HepG2 (cell line): ENCODE results near the gene IL6ST. TPM values are rescaled to one million over a fixed set of nuclear protein-coding genes. Genes with fewer than 3 reads are reported as not detected.

Experiments
- ATAC-seq: fragments of 200-7000 bp; cut with Tn5 transposase; 3 replicates; pipeline ENCODE4 v1.9.1; 2020; ENCODE audit warnings: mild to moderate bottlenecking, moderate library complexity
- BruUV-seq: library from RNA; stranded (reverse); fragments of 400-500 nt; replicated peaks from 2 replicates; lab custom pipeline; 2021; lab: Mats Ljungman, UMichigan
- CTCF ChIA-PET: fragments of 300-600 bp; formaldehyde crosslinking; extraction: SDS; loops from one replicate; lab custom pipeline; 2021; ENCODE audit warnings: low total read pairs, inconsistent platforms, low intra/inter-chr PET ratio; lab: Yijun Ruan, JAX
- POLR2A ChIA-PET: fragments of 350-600 bp; sonication (Branson Sonifier 250); formaldehyde crosslinking; loops from one replicate; lab custom pipeline; 2020; ENCODE audit warnings: antibody characterized with exemption, inconsistent platforms; lab: Yijun Ruan, JAX
- DNase-seq: peaks from one replicate; pipeline ENCODE4 v3.0.0-alpha.2; 2015; ENCODE audit warnings: low spot score
- FAIRE-seq: peaks from 3 replicates; lab custom pipeline; 2011; peaks lifted over from hg19 to GRCh38; lab: Jason Lieb, UNC
- H2AFZ ChIP-seq: one replicate; pipeline ENCODE4 v1.6.1; 2011; ENCODE audit warnings: low read length, inconsistent platforms
- H3K27ac ChIP-seq: fragments of 300-600 bp; 3 replicates; pipeline ENCODE4 v1.8.0; 2011; ENCODE audit warnings: mixed run types, mild to moderate bottlenecking, mixed read lengths, low read length, inconsistent platforms; ENCODE audit not compliant: insufficient read depth; ENCODE audit errors: extremely low read length
- H3K27me3 ChIP-seq, 2 experiments: fragments of 200-600 bp in 1 of 2; 2 replicates in 1 of 2; 3 replicates in 1 of 2; pipeline versions ENCODE4 v1.6.0 to v1.8.0; 2011; ENCODE audit warnings: low read length in 2 of 2, mild to moderate bottlenecking in 2 of 2, moderate library complexity in 2 of 2, inconsistent platforms in 1 of 2; ENCODE audit not compliant: insufficient read depth in 2 of 2, control insufficient read depth in 1 of 2
- H3K36me3 ChIP-seq, 2 experiments: fragments of 200-600 bp in 1 of 2; replicated peaks in 1 of 2; 2 replicates in 1 of 2; 3 replicates in 1 of 2; pipeline versions ENCODE4 v1.5.1 to v1.8.0; 2011; ENCODE audit warnings: low read length in 2 of 2, inconsistent platforms in 1 of 2; ENCODE audit not compliant: insufficient read depth in 2 of 2, control insufficient read depth in 1 of 2
- H3K4me1 ChIP-seq: 2 replicates; pipeline ENCODE4 v1.5.1; 2012; ENCODE audit warnings: low read length, inconsistent platforms; ENCODE audit not compliant: insufficient read depth
- H3K4me2 ChIP-seq: 2 replicates; pipeline ENCODE4 v1.6.0; 2011; ENCODE audit warnings: low read depth, low read length, inconsistent platforms
- H3K4me3 ChIP-seq, 3 experiments: fragments of 200-600 bp in 1 of 3; sonication (generic), shearing (Covaris generic) in 1 of 3; replicated peaks in 1 of 3; 2 replicates each; pipeline ENCODE4 v1.5.1; 2011 to 2016; ENCODE audit warnings: low read length in 3 of 3, inconsistent platforms in 2 of 3, low read depth in 2 of 3, mild to moderate bottlenecking in 2 of 3, control low read depth in 1 of 3, mixed read lengths in 1 of 3; ENCODE audit not compliant: insufficient read depth in 1 of 3
- H3K79me2 ChIP-seq: one replicate; pipeline ENCODE4 v1.6.1; 2011; ENCODE audit warnings: low read length, inconsistent platforms; ENCODE audit not compliant: insufficient read depth
- H3K9ac ChIP-seq: 2 replicates; pipeline ENCODE4 v1.6.0; 2011; ENCODE audit warnings: mild to moderate bottlenecking, low read depth, low read length, inconsistent platforms; ENCODE audit not compliant: insufficient read depth
- H3K9me3 ChIP-seq: 2 replicates; pipeline ENCODE4 v1.5.1; 2012; ENCODE audit warnings: mild to moderate bottlenecking, low read length
- H4K20me1 ChIP-seq: 2 replicates; pipeline ENCODE4 v1.6.0; 2011; ENCODE audit warnings: inconsistent platforms, mild to moderate bottlenecking, low read length, moderate library complexity; ENCODE audit not compliant: insufficient read depth
- CEBPZ ChIP-seq: IDR thresholded peaks from 2 replicates; pipeline ENCODE4 v1.6.1; 2012; ENCODE audit warnings: low read length, improper control_type of control experiment
- DR1 ChIP-seq: sonication (generic); formaldehyde crosslinking; IDR thresholded peaks from 2 replicates; pipeline ENCODE4 v1.8.0; 2021; ENCODE audit warnings: mild to moderate bottlenecking, missing genetic modification reagents, inconsistent platforms
- DRAP1 ChIP-seq: IDR thresholded peaks from 2 replicates; pipeline ENCODE4 v1.6.1; 2016; ENCODE audit warnings: missing genetic modification reagents, missing compliant biosample characterization
- ESRRA ChIP-seq: sonication (generic); formaldehyde crosslinking; IDR thresholded peaks from 2 replicates; pipeline ENCODE4 v1.5.1; 2020; ENCODE audit warnings: mild to moderate bottlenecking, low read depth, missing genetic modification reagents
- FOXK1 ChIP-seq: sonication (generic); formaldehyde crosslinking; IDR thresholded peaks from 2 replicates; pipeline ENCODE4 v1.4.0; 2020; ENCODE audit warnings: low read depth, missing genetic modification reagents, borderline replicate concordance
- GLI4 ChIP-seq: sonication (generic); formaldehyde crosslinking; IDR thresholded peaks from 2 replicates; pipeline ENCODE4 v1.5.1; 2020; ENCODE audit warnings: missing genetic modification reagents, mild to moderate bottlenecking, moderate library complexity, borderline replicate concordance
- GRHL1 ChIP-seq: sonication (generic); formaldehyde crosslinking; conservative IDR thresholded peaks from 2 replicates; pipeline ENCODE4 v1.8.0; 2022; ENCODE audit warnings: missing genetic modification reagents
- NFRKB ChIP-seq: fragments of 450-650 bp; IDR thresholded peaks from 2 replicates; pipeline ENCODE4 v1.6.1; 2017
- SAFB2 ChIP-seq: sonication (generic); formaldehyde crosslinking; IDR thresholded peaks from 2 replicates; pipeline ENCODE4 v1.5.1; 2020; ENCODE audit warnings: missing genetic modification reagents, low read depth, mild to moderate bottlenecking, borderline replicate concordance
- SIN3A ChIP-seq: IDR thresholded peaks from 2 replicates; pipeline ENCODE4 v1.6.1; 2011; ENCODE audit warnings: low read depth, mild to moderate bottlenecking, control low read depth, low read length, borderline replicate concordance
- SMAD3 ChIP-seq: sonication (generic); formaldehyde crosslinking; IDR thresholded peaks from 2 replicates; pipeline ENCODE4 v1.4.0; 2020; ENCODE audit warnings: missing genetic modification reagents
- ZFP1 ChIP-seq: IDR thresholded peaks from 2 replicates; pipeline ENCODE4 v1.6.1; 2016
- ZNF296 ChIP-seq: sonication (generic); formaldehyde crosslinking; conservative IDR thresholded peaks from 2 replicates; pipeline ENCODE4 v1.5.0; 2020; ENCODE audit warnings: mild to moderate bottlenecking, missing genetic modification reagents
- ZNF33B ChIP-seq: sonication (generic); formaldehyde crosslinking; IDR thresholded peaks from 2 replicates; pipeline ENCODE4 v1.5.1; 2020; ENCODE audit warnings: mild to moderate bottlenecking, missing genetic modification reagents
- ZNF362 ChIP-seq: sonication (generic); formaldehyde crosslinking; IDR thresholded peaks from 2 replicates; pipeline ENCODE4 v1.4.0; 2020; ENCODE audit warnings: missing genetic modification reagents, mild to moderate bottlenecking, borderline replicate concordance
- ZNF703 ChIP-seq: sonication (generic); formaldehyde crosslinking; IDR thresholded peaks from 2 replicates; pipeline ENCODE4 v1.5.1; 2020; ENCODE audit warnings: missing genetic modification reagents, mild to moderate bottlenecking, moderate library complexity, borderline replicate concordance
- ZNF891 ChIP-seq: sonication (generic); formaldehyde crosslinking; IDR thresholded peaks from 2 replicates; pipeline ENCODE4 v1.5.0; 2020; ENCODE audit warnings: mild to moderate bottlenecking, missing genetic modification reagents
- ZUFSP ChIP-seq: sonication (generic); formaldehyde crosslinking; IDR thresholded peaks from 2 replicates; pipeline ENCODE4 v1.9.0; 2021; ENCODE audit warnings: missing genetic modification reagents, mild to moderate bottlenecking, borderline replicate concordance
- WGBS: methylation state at CpG from one replicate; pipeline ENCODE4 v1.1.6; 2017; ENCODE audit warnings: low lambda C conversion rate; 5-methylcytosine and 5-hydroxymethylcytosine counted together
- in situ Hi-C: cut with HindIII; loops from 2 replicates; pipeline ENCODE4 v1.10.0; 2017; ENCODE audit warnings: low pct_unique_long_range_greater_than_20kb; ENCODE audit not compliant: extremely low pct_ligation_motif_present
- intact Hi-C: fragments of 100-400 bp; cut with micrococcal nuclease; formaldehyde crosslinking; loops from one replicate; pipeline ENCODE4 v1.10.0; 2022; ENCODE audit not compliant: unreplicated experiment
- polyA plus RNA-seq, 8 experiments: library from polyadenylated mRNA; depleted of rRNA in 3 of 8; stranded (reverse) in 7 of 8; unstranded in 1 of 8; fragments of >200 nt; fragmentation: Illumina TruSeq in 4 of 8; extraction: Trizol in 4 of 8; gene quantifications; 2 replicates each; pipeline versions ENCODE4 v1.2.1 to v1.2.3, GENCODE V29; 2011 to 2016; ENCODE audit warnings: low read depth in 4 of 8, missing spikeins in 1 of 8, mixed read lengths in 1 of 8; ENCODE audit not compliant: insufficient read depth in 1 of 8
- total RNA-seq, 5 experiments: library from RNA; depleted of rRNA; stranded (reverse); fragments of >200 nt; fragmentation: Illumina TruSeq; extraction: Trizol; gene quantifications; 2 replicates each; pipeline ENCODE4 v1.2.3, GENCODE V29; 2016; ENCODE audit warnings: low read depth in 1 of 5

Gene IL6ST
- total and polyA plus RNA-seq, 2 of the 13 experiments (the other 11 are each of a cell fraction or from before 2014, with no cell fraction given): 66.6 to 166 TPM

GRCh38 chr5:55919625-55920024 lies 75.1 kb downstream of the IL6ST start:
- Histone ChIP-seq H4K20me1 (no peaks in the 10 kb centered on the region), H3K27ac (no peak overlapping the region), H3K27me3 (no peaks in the 10 kb centered on the region; a peak in 3 of 5 replicates), H3K4me3 (no peak overlapping the region), H3K79me2 (no peaks in the 10 kb centered on the region), H3K36me3 (no peaks in the 10 kb centered on the region), H3K9ac (no peak overlapping the region), H3K4me1 (peaks cover 58% of the 10 kb centered on the region), H3K4me2 (no peak overlapping the region), H3K9me3 (no peaks in the 10 kb centered on the region), H2AFZ (no peak overlapping the region)
- DNase-seq (no peak), ATAC-seq (no peak), FAIRE-seq (no peak)
- intact Hi-C loops (no loop called here), in situ Hi-C loops (no loop called here)
- POLR2A ChIA-PET: no interaction called here
- 79% methylated on average over 3 of the region's 3 CpGs for WGBS
- CTCF ChIA-PET: no interaction called here
- no TSS peak for BruUV-seq
- no peak for TF ChIP-seq DR1 (CRISPR knock-in tag)
- TF ChIP-seq ZFP1 (CRISPR knock-in tag): no peak
- no peak for TF ChIP-seq ZUFSP (CRISPR knock-in tag)
- no peak for TF ChIP-seq ZNF33B (CRISPR knock-in tag)
- TF ChIP-seq ESRRA (CRISPR knock-in tag): no peak
- TF ChIP-seq DRAP1 (CRISPR knock-in tag): no peak
- TF ChIP-seq SAFB2 (CRISPR knock-in tag): no peak
- no peak for TF ChIP-seq GRHL1 (CRISPR knock-in tag)
- TF ChIP-seq CEBPZ: no peak
- no peak for TF ChIP-seq ZNF362 (CRISPR knock-in tag)
- no peak for TF ChIP-seq GLI4 (CRISPR knock-in tag)
- no peak for TF ChIP-seq ZNF703 (CRISPR knock-in tag)
- no peak for TF ChIP-seq ZNF891
- no peak for TF ChIP-seq ZNF296 (CRISPR knock-in tag)
- TF ChIP-seq FOXK1 (CRISPR knock-in tag): no peak
- no peak for TF ChIP-seq SIN3A
- no peak for TF ChIP-seq SMAD3 (CRISPR knock-in tag)
- TF ChIP-seq NFRKB: no peak
